Effector memory CD4-positive, alpha-beta T cell (primary cell): ENCODE results near the gene FKBP1C.
"Not testable (repeated sequence)": the region's sequence is repeated elsewhere in the genome, so short reads cannot be mapped to it uniquely, and the experiment has no call there.

Experiments
- DNase-seq, 3 donors: peaks; one replicate each; pipeline ENCODE4 v3.0.0-alpha.2; 2020
- H3K27ac ChIP-seq: 2 replicates; pipeline ENCODE4 v1.7.0; 2013; ENCODE audit warnings: mild to moderate bottlenecking, low read length, moderate library complexity; ENCODE audit not compliant: insufficient read depth, poor library complexity, severe bottlenecking
- H3K27me3 ChIP-seq: replicated peaks from 2 replicates; pipeline ENCODE4 v1.7.0; 2013; ENCODE audit warnings: mild to moderate bottlenecking, low read length; ENCODE audit not compliant: insufficient read depth, control insufficient read depth, poor library complexity, severe bottlenecking
- H3K36me3 ChIP-seq: 2 replicates; pipeline ENCODE4 v1.7.0; 2013; ENCODE audit warnings: mild to moderate bottlenecking, low read length, moderate library complexity; ENCODE audit not compliant: control insufficient read depth, insufficient read depth
- H3K4me1 ChIP-seq: 2 replicates; pipeline ENCODE4 v1.7.0; 2013; ENCODE audit warnings: low read length, mild to moderate bottlenecking; ENCODE audit not compliant: control insufficient read depth, insufficient read depth, poor library complexity, severe bottlenecking
- H3K4me3 ChIP-seq: 2 replicates; pipeline ENCODE4 v1.7.0; 2013; ENCODE audit warnings: low read length, low read depth, mild to moderate bottlenecking; ENCODE audit not compliant: insufficient read depth, poor library complexity, severe bottlenecking
- H3K9me3 ChIP-seq: 2 replicates; pipeline ENCODE4 v1.7.0; 2013; ENCODE audit warnings: mild to moderate bottlenecking, low read length, moderate library complexity; ENCODE audit not compliant: control insufficient read depth
- total RNA-seq, 3 donors: gene quantifications; one replicate each; lab custom pipeline; 2026; lab: John Stamatoyannopoulos, UW

FKBP1C gene
- total RNA-seq: 0 to 0.35 (median 0.19) reads per million in 3 donors

- not testable (repeated sequence) for H3K36me3 ChIP-seq, H3K27ac ChIP-seq, H3K4me3 ChIP-seq, DNase-seq, H3K4me1 ChIP-seq, H3K9me3 ChIP-seq, H3K27me3 ChIP-seq
These were observed at the start of gene FKBP1C for GRCh38 chr6:63211343-63211742. Gene FKBP1C, plus strand, starts transcription at chr6:63211469.

GRCh38 chr6:63164047-63164803 is 47.0 kb upstream of the FKBP1C start:
- not testable (repeated sequence) for H3K27me3 ChIP-seq, H3K27ac ChIP-seq, H3K36me3 ChIP-seq, H3K9me3 ChIP-seq, H3K4me3 ChIP-seq, H3K4me1 ChIP-seq, DNase-seq

GRCh38 chr6:63174173-63174572 is 37.1 kb upstream of the FKBP1C start:
- Histone ChIP-seq H3K36me3 (no peaks in the 10 kb centered on the region), H3K4me1 (no peaks in the 10 kb centered on the region), H3K27me3 (no peaks in the 10 kb centered on the region), H3K9me3 (no peaks in the 10 kb centered on the region), H3K27ac (no peak overlapping the region), H3K4me3 (no peak overlapping the region)
- no peak for DNase-seq

GRCh38 chr6:63176181-63176580 is 35.1 kb upstream of the FKBP1C start:
- H3K27ac ChIP-seq: no peak overlapping the region
- no peaks in the 10 kb centered on the region for H3K27me3 ChIP-seq
- H3K36me3 ChIP-seq: no peaks in the 10 kb centered on the region
- no peak overlapping the region for H3K4me3 ChIP-seq
- no peak for DNase-seq
- no peaks in the 10 kb centered on the region for H3K4me1 ChIP-seq
- no peaks in the 10 kb centered on the region for H3K9me3 ChIP-seq

GRCh38 chr6:63180367-63180766 is 30.9 kb upstream of the FKBP1C start:
- no peaks in the 10 kb centered on the region for H3K27me3 ChIP-seq
- DNase-seq: no peak
- H3K4me3 ChIP-seq: no peak overlapping the region
- no peaks in the 10 kb centered on the region for H3K4me1 ChIP-seq
- H3K27ac ChIP-seq: no peak overlapping the region
- H3K9me3 ChIP-seq: no peaks in the 10 kb centered on the region
- H3K36me3 ChIP-seq: no peaks in the 10 kb centered on the region

- H3K27me3 ChIP-seq: no peaks in the 10 kb centered on the region
- H3K27ac ChIP-seq: no peak overlapping the region
- H3K9me3 ChIP-seq: no peaks in the 10 kb centered on the region
- no peak overlapping the region for H3K4me3 ChIP-seq
- H3K36me3 ChIP-seq: no peaks in the 10 kb centered on the region
- DNase-seq: no peak
- H3K4me1 ChIP-seq: no peaks in the 10 kb centered on the region
These were observed 24.3 kb upstream of the FKBP1C start for GRCh38 chr6:63186970-63187369.

- Histone ChIP-seq H3K27ac (no peak overlapping the region), H3K4me3 (no peak overlapping the region), H3K36me3 (no peaks in the 10 kb centered on the region), H3K4me1 (no peaks in the 10 kb centered on the region), H3K9me3 (no peaks in the 10 kb centered on the region), H3K27me3 (no peaks in the 10 kb centered on the region)
- DNase-seq: no peak
These were observed 22.4 kb upstream of the FKBP1C start for GRCh38 chr6:63188828-63189227.

- Histone ChIP-seq H3K9me3 (no peaks in the 10 kb centered on the region), H3K27me3 (no peaks in the 10 kb centered on the region), H3K4me3 (no peak overlapping the region), H3K4me1 (no peaks in the 10 kb centered on the region), H3K36me3 (no peaks in the 10 kb centered on the region), H3K27ac (no peak overlapping the region)
- no peak for DNase-seq
These were observed 17.9 kb upstream of the FKBP1C start for GRCh38 chr6:63193324-63193723.

- DNase-seq: no peak
- H3K27ac ChIP-seq: no peak overlapping the region
- H3K27me3 ChIP-seq: no peaks in the 10 kb centered on the region
- no peaks in the 10 kb centered on the region for H3K4me1 ChIP-seq
- H3K9me3 ChIP-seq: no peaks in the 10 kb centered on the region
- H3K4me3 ChIP-seq: no peak overlapping the region
- H3K36me3 ChIP-seq: no peaks in the 10 kb centered on the region
These were observed 13.5 kb upstream of the FKBP1C start for GRCh38 chr6:63197741-63198140.

GRCh38 chr6:63213325-63213724 is 2.1 kb downstream of the FKBP1C start:
- no peaks in the 10 kb centered on the region for H3K36me3 ChIP-seq
- DNase-seq: no peak
- H3K4me1 ChIP-seq: no peaks in the 10 kb centered on the region
- H3K4me3 ChIP-seq: no peak overlapping the region
- no peaks in the 10 kb centered on the region for H3K27me3 ChIP-seq
- H3K9me3 ChIP-seq: no peaks in the 10 kb centered on the region
- H3K27ac ChIP-seq: no peak overlapping the region
